ENCODE results near the gene ZNF672. TPM values are rescaled to one million over a fixed set of nuclear protein-coding genes. Genes with fewer than 3 reads are reported as not detected.
A peak's percentile ranks its signal among the peaks of the same experiment; 100 is the strongest.

The ZNF672 gene
- total and polyA plus RNA-seq, 2 of the 13 experiments (the other 11 are each of a cell fraction or from before 2014, with no cell fraction given), result 17.2 to 22.9 TPM

DNA sequence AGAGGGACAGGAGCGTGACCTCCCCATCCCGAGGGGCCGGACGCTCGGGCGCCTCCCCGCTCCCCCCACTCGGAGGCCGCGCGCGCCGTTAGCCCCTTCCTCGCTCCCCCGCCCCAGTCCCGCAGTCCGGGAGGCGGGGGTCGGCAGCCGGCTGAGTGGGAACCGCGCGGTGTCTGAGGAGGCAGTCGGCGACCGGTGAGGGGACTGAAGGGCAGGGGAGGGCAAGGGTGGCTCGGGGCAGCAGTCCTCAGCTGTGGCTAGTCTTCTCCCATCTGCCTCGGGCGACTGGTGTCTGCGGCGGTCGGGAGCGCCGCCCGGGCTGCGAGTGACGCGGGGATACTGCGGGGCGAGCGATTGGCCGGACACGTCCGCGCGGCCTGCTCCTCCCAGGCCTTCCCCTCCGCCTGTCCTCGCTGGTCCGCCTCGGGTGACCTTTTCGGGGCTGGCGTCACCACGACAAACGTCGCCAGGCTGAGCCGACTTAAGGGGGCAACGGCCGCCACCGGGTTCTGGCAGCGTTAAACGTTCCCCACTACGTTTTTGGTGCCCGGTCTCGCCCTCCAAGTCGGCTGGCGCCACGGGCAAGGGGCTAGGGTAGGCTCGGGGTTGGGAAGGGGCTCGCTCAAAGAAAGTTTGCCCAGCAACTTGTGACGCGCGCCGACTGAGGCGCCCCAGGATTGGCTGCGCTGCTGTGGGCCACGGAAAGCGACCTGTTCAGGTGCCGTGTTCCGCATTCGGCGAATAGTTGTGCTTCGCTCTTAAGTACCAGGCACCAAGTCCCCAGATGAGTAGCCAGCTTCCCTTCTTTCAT is 538 bp downstream of the ZNF672 start (continued):
- TF ChIP-seq ZNF724P (CRISPR knock-in tag; IDR thresholded peaks at IDR 0.05; ENCODE audit: borderline replicate concordance) (no peak), ZNF839 (CRISPR knock-in tag; IDR thresholded peaks at IDR 0.05; ENCODE audit: borderline replicate concordance) (no peak), SAFB2 (CRISPR knock-in tag; IDR thresholded peaks at IDR 0.05; ENCODE audit: borderline replicate concordance, low read depth) (peak; percentile 15; the same call in 1 of the 2 replicates), MLLT10 (CRISPR knock-in tag; IDR thresholded peaks at IDR 0.05) (no peak), POLR2A (IDR thresholded peaks at IDR 0.05; ENCODE audit: insufficient read depth in 1 of 2, low read depth in 2 of 2, low read length in 2 of 2) (peak; percentile 88 to 91), TEAD2 (CRISPR knock-in tag; IDR thresholded peaks at IDR 0.05) (no peak), TBX3 (IDR thresholded peaks at IDR 0.05; ENCODE audit: borderline replicate concordance) (no peak), PHB2 (IDR thresholded peaks at IDR 0.05; ENCODE audit: partially characterized antibody) (no peak), DMTF1 (CRISPR knock-in tag; IDR thresholded peaks at IDR 0.05) (no peak), HOXA3 (CRISPR knock-in tag; IDR thresholded peaks at IDR 0.05) (peak; percentile 74), REXO4 (CRISPR knock-in tag; IDR thresholded peaks at IDR 0.05; ENCODE audit: borderline replicate concordance) (0 out of 2 replicates have a peak, but pooled peaks have one; percentile 76), TBP (CRISPR knock-in tag; IDR thresholded peaks at IDR 0.05) (0 out of 2 replicates have a peak, but pooled peaks have one; percentile 15), PCBP1 (IDR thresholded peaks at IDR 0.05; ENCODE audit: borderline replicate concordance, low read depth, low read length) (0 out of 2 replicates have a peak, but pooled peaks have one; percentile 36), ZNF546 (CRISPR knock-in tag; conservative IDR thresholded peaks at IDR 0.05) (0 out of 2 replicates have a peak, but pooled peaks have one; percentile 45), ISL2 (CRISPR knock-in tag; IDR thresholded peaks at IDR 0.05) (peak; percentile 60), KLF9 (CRISPR knock-in tag; IDR thresholded peaks at IDR 0.05; ENCODE audit: low read depth) (no peak), ZNF83 (CRISPR knock-in tag; IDR thresholded peaks at IDR 0.05; ENCODE audit: borderline replicate concordance) (peak; percentile 32; the same call in 1 of the 2 replicates)
- TF ChIP-seq, protein P1, sequence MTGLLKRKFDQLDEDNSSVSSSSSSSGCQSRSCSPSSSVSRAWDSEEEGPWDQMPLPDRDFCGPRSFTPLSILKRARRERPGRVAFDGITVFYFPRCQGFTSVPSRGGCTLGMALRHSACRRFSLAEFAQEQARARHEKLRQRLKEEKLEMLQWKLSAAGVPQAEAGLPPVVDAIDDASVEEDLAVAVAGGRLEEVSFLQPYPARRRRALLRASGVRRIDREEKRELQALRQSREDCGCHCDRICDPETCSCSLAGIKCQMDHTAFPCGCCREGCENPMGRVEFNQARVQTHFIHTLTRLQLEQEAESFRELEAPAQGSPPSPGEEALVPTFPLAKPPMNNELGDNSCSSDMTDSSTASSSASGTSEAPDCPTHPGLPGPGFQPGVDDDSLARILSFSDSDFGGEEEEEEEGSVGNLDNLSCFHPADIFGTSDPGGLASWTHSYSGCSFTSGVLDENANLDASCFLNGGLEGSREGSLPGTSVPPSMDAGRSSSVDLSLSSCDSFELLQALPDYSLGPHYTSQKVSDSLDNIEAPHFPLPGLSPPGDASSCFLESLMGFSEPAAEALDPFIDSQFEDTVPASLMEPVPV (CRISPR knock-in tag; IDR thresholded peaks at IDR 0.05), result peak; percentile 48; the same call in 1 of the 2 replicates
- TF ChIP-seq, protein P2, sequence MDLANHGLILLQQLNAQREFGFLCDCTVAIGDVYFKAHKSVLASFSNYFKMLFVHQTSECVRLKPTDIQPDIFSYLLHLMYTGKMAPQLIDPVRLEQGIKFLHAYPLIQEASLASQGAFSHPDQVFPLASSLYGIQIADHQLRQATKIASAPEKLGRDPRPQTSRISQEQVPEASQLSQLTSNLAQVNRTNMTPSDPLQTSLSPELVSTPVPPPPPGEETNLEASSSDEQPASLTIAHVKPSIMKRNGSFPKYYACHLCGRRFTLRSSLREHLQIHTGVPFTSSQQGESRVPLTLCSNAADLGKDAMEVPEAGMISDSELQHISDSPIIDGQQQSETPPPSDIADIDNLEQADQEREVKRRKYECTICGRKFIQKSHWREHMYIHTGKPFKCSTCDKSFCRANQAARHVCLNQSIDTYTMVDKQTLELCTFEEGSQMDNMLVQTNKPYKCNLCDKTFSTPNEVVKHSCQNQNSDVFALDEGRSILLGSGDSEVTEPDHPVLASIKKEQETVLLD (CRISPR knock-in tag; IDR thresholded peaks at IDR 0.05; ENCODE audit: low read depth), result no peak
- TF ChIP-seq, protein P3, sequence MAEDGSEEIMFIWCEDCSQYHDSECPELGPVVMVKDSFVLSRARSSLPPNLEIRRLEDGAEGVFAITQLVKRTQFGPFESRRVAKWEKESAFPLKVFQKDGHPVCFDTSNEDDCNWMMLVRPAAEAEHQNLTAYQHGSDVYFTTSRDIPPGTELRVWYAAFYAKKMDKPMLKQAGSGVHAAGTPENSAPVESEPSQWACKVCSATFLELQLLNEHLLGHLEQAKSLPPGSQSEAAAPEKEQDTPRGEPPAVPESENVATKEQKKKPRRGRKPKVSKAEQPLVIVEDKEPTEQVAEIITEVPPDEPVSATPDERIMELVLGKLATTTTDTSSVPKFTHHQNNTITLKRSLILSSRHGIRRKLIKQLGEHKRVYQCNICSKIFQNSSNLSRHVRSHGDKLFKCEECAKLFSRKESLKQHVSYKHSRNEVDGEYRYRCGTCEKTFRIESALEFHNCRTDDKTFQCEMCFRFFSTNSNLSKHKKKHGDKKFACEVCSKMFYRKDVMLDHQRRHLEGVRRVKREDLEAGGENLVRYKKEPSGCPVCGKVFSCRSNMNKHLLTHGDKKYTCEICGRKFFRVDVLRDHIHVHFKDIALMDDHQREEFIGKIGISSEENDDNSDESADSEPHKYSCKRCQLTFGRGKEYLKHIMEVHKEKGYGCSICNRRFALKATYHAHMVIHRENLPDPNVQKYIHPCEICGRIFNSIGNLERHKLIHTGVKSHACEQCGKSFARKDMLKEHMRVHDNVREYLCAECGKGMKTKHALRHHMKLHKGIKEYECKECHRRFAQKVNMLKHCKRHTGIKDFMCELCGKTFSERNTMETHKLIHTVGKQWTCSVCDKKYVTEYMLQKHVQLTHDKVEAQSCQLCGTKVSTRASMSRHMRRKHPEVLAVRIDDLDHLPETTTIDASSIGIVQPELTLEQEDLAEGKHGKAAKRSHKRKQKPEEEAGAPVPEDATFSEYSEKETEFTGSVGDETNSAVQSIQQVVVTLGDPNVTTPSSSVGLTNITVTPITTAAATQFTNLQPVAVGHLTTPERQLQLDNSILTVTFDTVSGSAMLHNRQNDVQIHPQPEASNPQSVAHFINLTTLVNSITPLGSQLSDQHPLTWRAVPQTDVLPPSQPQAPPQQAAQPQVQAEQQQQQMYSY (CRISPR knock-in tag; IDR thresholded peaks at IDR 0.05), result 0 out of 2 replicates have a peak, but pooled peaks have one; percentile 22

Measured in HepG2 (cell line).